GM23338 (cell line): Measurements from ENCODE around the gene EQTN. TPM values are rescaled to one million over a fixed set of nuclear protein-coding genes. Genes with fewer than 3 reads are reported as not detected.
"Not testable (repeated sequence)": the region's sequence is repeated elsewhere in the genome, so short reads cannot be mapped to it uniquely, and the experiment has no call there.

Experiments
- ATAC-seq: fragments of 200-7000 bp; cut with Tn5 transposase; 3 replicates; pipeline ENCODE4 v1.9.1; 2020
- DNase-seq: peaks from one replicate; pipeline ENCODE4 v3.0.0-alpha.2; 2015; ENCODE audit warnings: low spot score
- H2AFZ ChIP-seq: fragments of 200-600 bp; sonication (generic); 2 replicates; pipeline ENCODE4 v1.8.0; 2016; ENCODE audit warnings: antibody characterized with exemption, mild to moderate bottlenecking, moderate library complexity
- H3F3A ChIP-seq: fragments of 200-600 bp; sonication (generic); replicated peaks from 2 replicates; pipeline ENCODE4 v1.8.0; 2017; ENCODE audit warnings: antibody characterized with exemption, mixed run types, low read depth
- H3K27ac ChIP-seq: fragments of 200-600 bp; sonication (generic); 2 replicates; pipeline ENCODE4 v1.6.1; 2016; ENCODE audit warnings: low read depth
- H3K27me3 ChIP-seq: fragments of 200-600 bp; sonication (generic); 2 replicates; pipeline ENCODE4 v1.8.0; 2016; ENCODE audit warnings: mild to moderate bottlenecking, mixed run types, moderate library complexity; ENCODE audit not compliant: insufficient read depth
- H3K36me3 ChIP-seq: fragments of 200-600 bp; sonication (generic); 2 replicates; pipeline ENCODE4 v1.8.0; 2016; ENCODE audit warnings: mild to moderate bottlenecking; ENCODE audit not compliant: insufficient read depth
- H3K4me1 ChIP-seq: fragments of 200-600 bp; sonication (generic); 2 replicates; pipeline ENCODE4 v1.8.0; 2016; ENCODE audit warnings: mild to moderate bottlenecking, moderate library complexity; ENCODE audit not compliant: insufficient read depth
- H3K4me2 ChIP-seq: fragments of 200-600 bp; sonication (generic); 2 replicates; pipeline ENCODE4 v1.7.1; 2017; ENCODE audit warnings: mixed run types
- H3K4me3 ChIP-seq: fragments of 200-600 bp; sonication (generic); 2 replicates; pipeline ENCODE4 v1.6.1; 2016; ENCODE audit warnings: mixed run types
- H3K79me2 ChIP-seq: fragments of 200-600 bp; sonication (generic); replicated peaks from 2 replicates; pipeline ENCODE4 v1.8.0; 2017; ENCODE audit warnings: mild to moderate bottlenecking; ENCODE audit not compliant: insufficient read depth
- H3K9me2 ChIP-seq: fragments of 200-600 bp; sonication (generic); 2 replicates; pipeline ENCODE4 v1.8.0; 2017; ENCODE audit not compliant: insufficient read depth
- H4K20me1 ChIP-seq: fragments of 200-600 bp; sonication (generic); replicated peaks from 2 replicates; pipeline ENCODE4 v1.8.0; 2017; ENCODE audit warnings: mild to moderate bottlenecking; ENCODE audit not compliant: insufficient read depth
- H3K27ac Mint-ChIP-seq: 2 replicates; pipeline ENCODE4 v1.8.0; 2020; ENCODE audit warnings: inconsistent platforms, mild to moderate bottlenecking, moderate library complexity, mixed read lengths
- H3K27me3 Mint-ChIP-seq: 3 replicates; pipeline ENCODE4 v1.8.0; 2022; ENCODE audit warnings: low read depth, mild to moderate bottlenecking, moderate library complexity, mixed read lengths, inconsistent platforms; ENCODE audit not compliant: insufficient read depth, poor library complexity
- H3K36me3 Mint-ChIP-seq: 3 replicates; pipeline ENCODE4 v1.8.0; 2021; ENCODE audit warnings: low read depth, mild to moderate bottlenecking, inconsistent platforms, moderate library complexity, mixed read lengths
- H3K4me1 Mint-ChIP-seq: 3 replicates; pipeline ENCODE4 v1.8.0; 2020; ENCODE audit warnings: mild to moderate bottlenecking, inconsistent platforms, mixed read lengths
- H3K4me3 Mint-ChIP-seq: 3 replicates; pipeline ENCODE4 v1.8.0; 2021; ENCODE audit warnings: moderate library complexity, mild to moderate bottlenecking, inconsistent platforms, mixed read lengths
- H3K9me3 Mint-ChIP-seq: 3 replicates; pipeline ENCODE4 v1.8.0; 2020; ENCODE audit warnings: moderate library complexity, mild to moderate bottlenecking, inconsistent platforms, mixed read lengths
- EZH2phosphoT487 ChIP-seq: fragments of 200-600 bp; sonication (generic); IDR thresholded peaks from one replicate; pipeline ENCODE4 v1.8.1; 2018; ENCODE audit warnings: antibody characterized with exemption; ENCODE audit not compliant: unreplicated experiment
- STAT1 ChIP-seq: IDR thresholded peaks from one replicate; pipeline ENCODE4 v1.6.1; 2016; ENCODE audit warnings: antibody characterized with exemption; ENCODE audit not compliant: unreplicated experiment
- polyA plus RNA-seq: library from polyadenylated mRNA; unstranded; fragments of >200 nt; fragmentation: Nextera tagmentation; extraction: Ambion mirVana; gene quantifications from 2 replicates; pipeline ENCODE4 v1.2.1, GENCODE V29; 2016
- total RNA-seq: library from RNA; depleted of rRNA; stranded (reverse); fragments of >200 nt; shearing (Covaris generic); gene quantifications from 2 replicates; pipeline ENCODE4 v1.2.3, GENCODE V29; 2014; rRNA removed
- TF ChIP-seq, protein P1 (sequence below), 2 experiments: fragments of 200-600 bp in 1 of 2; sonication (generic) in 1 of 2; conservative IDR thresholded peaks; 2 replicates each; pipeline versions ENCODE4 v1.5.1 to v1.6.1; 2016 to 2017; ENCODE audit warnings: antibody characterized with exemption in 2 of 2, low read depth in 2 of 2, mild to moderate bottlenecking in 2 of 2, moderate library complexity in 1 of 2

Gene EQTN
- total and polyA plus RNA-seq, 2 experiments from 2014 or later, result 0.24 TPM; not detected in 1

DNA sequence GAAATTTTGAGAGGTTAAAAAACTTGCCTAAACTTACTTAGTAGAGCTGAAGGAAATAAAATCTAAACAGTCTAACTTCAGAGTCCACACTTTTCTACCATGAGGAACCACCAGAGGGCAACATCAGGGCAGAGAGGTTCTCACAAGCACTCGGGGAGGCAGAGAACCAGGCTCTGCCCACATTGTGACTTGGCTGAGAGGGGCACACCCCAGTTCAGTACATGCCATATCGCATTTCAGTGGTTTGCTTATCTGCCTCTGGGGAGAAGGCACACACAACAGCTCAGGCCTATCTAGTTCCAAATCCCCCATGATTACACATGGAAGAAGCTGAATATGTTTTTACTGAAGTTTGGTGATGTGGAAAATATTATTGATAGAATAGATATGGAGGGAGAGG, 49.2 kb downstream of the EQTN start:
- H3K9me2 ChIP-seq, result peaks cover 4% of the 10 kb centered on the region; the same call in 1 of the 2 replicates
- DNase-seq (peak; percentile 82), ATAC-seq (peak; percentile 99)
- H2AFZ ChIP-seq, result no peak overlapping the region
- Mint-ChIP-seq H3K9me3 (no peaks in the 10 kb centered on the region), H3K36me3 (no peaks in the 10 kb centered on the region), H3K4me3 (no peak overlapping the region), H3K27me3 (no peaks in the 10 kb centered on the region), H3K27ac (no peak overlapping the region), H3K4me1 (peaks cover 5% of the 10 kb centered on the region; the same call in 2 of the 3 replicates)
- no peaks in the 10 kb centered on the region for H3K4me1 ChIP-seq
- no peaks in the 10 kb centered on the region for H3K27me3 ChIP-seq
- no peak overlapping the region for H3K4me3 ChIP-seq
- H3K36me3 ChIP-seq, result no peaks in the 10 kb centered on the region
- H3K4me2 ChIP-seq, result no peak overlapping the region
- H4K20me1 ChIP-seq, result no peaks in the 10 kb centered on the region
- H3K27ac ChIP-seq, result no peak overlapping the region
- TF ChIP-seq, protein P1, sequence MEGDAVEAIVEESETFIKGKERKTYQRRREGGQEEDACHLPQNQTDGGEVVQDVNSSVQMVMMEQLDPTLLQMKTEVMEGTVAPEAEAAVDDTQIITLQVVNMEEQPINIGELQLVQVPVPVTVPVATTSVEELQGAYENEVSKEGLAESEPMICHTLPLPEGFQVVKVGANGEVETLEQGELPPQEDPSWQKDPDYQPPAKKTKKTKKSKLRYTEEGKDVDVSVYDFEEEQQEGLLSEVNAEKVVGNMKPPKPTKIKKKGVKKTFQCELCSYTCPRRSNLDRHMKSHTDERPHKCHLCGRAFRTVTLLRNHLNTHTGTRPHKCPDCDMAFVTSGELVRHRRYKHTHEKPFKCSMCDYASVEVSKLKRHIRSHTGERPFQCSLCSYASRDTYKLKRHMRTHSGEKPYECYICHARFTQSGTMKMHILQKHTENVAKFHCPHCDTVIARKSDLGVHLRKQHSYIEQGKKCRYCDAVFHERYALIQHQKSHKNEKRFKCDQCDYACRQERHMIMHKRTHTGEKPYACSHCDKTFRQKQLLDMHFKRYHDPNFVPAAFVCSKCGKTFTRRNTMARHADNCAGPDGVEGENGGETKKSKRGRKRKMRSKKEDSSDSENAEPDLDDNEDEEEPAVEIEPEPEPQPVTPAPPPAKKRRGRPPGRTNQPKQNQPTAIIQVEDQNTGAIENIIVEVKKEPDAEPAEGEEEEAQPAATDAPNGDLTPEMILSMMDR (conservative IDR thresholded peaks at IDR 0.05; ENCODE audit: low read depth in 2 of 2), result peak; percentile 81 to 87
- TF ChIP-seq EZH2phosphoT487 (no peak), STAT1 (no peak)
- no peaks in the 10 kb centered on the region for H3K79me2 ChIP-seq
- H3F3A ChIP-seq, result no peaks in the 10 kb centered on the region

DNA sequence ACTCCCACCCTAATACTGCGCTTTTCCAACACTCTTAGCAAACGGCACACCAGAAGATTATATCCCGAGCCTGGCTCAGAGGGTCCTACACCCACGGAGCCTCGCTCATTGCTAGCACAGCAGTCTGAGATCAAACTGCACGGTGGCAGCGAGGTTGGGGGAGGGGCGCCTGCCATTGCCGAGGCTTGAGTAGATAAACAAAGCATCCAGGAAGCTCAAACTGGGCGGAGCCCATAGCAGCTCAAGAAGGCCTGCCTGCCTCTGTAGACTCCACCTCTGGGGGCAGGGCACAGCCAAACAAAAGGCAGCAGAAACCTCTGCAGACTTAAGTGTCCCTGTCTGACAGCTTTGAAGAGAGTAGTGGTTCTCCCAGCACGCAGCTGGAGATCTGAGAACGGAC, 57.3 kb downstream of the EQTN start:
- DNase-seq, H2AFZ ChIP-seq, H3K4me1 Mint-ChIP-seq, H4K20me1 ChIP-seq, H3F3A ChIP-seq, H3K27ac Mint-ChIP-seq, H3K79me2 ChIP-seq, H3K4me3 Mint-ChIP-seq, H3K36me3 ChIP-seq, H3K4me1 ChIP-seq, H3K9me2 ChIP-seq, H3K4me3 ChIP-seq, H3K27me3 ChIP-seq, H3K27ac ChIP-seq, H3K4me2 ChIP-seq, H3K27me3 Mint-ChIP-seq, ATAC-seq: not testable (repeated sequence)
- H3K36me3 Mint-ChIP-seq, result peaks cover 18% of the 10 kb centered on the region; the same call in 2 of the 3 replicates
- H3K9me3 Mint-ChIP-seq, result peaks cover 44% of the 10 kb centered on the region

Other genes with a start within 250 kb of the EQTN start
- gene TEK, start 187.9 kb downstream of the EQTN start, total RNA-seq, result 7.9 and 9.4 TPM in 2 replicates
- gene TEK, start 187.9 kb downstream of the EQTN start, polyA plus RNA-seq, result 1.5 and 1.9 TPM in 2 replicates
- gene IFNK, start 227.1 kb upstream of the EQTN start, total RNA-seq, result not detected in 2 replicates
- gene IFNK, start 227.1 kb upstream of the EQTN start, polyA plus RNA-seq, result not detected in 2 replicates
- gene MOB3B, start 232.7 kb upstream of the EQTN start, total RNA-seq, result 12.1 and 12.4 TPM in 2 replicates
- gene MOB3B, start 232.7 kb upstream of the EQTN start, polyA plus RNA-seq, result 7.6 and 8.1 TPM in 2 replicates